ENCODE results near the gene NAA10. TPM values are rescaled to one million over a fixed set of nuclear protein-coding genes. Genes with fewer than 3 reads are reported as not detected.

The NAA10 gene
- total RNA-seq, 1 donor from 2014 or later, result 144 TPM

- DNase-seq (ENCODE audit: extremely low read depth, low read depth, low spot score), result no peak
These were observed 15.3 kb upstream of the NAA10 start for GRCh38 chrX:153950127-153950526.

DNA sequence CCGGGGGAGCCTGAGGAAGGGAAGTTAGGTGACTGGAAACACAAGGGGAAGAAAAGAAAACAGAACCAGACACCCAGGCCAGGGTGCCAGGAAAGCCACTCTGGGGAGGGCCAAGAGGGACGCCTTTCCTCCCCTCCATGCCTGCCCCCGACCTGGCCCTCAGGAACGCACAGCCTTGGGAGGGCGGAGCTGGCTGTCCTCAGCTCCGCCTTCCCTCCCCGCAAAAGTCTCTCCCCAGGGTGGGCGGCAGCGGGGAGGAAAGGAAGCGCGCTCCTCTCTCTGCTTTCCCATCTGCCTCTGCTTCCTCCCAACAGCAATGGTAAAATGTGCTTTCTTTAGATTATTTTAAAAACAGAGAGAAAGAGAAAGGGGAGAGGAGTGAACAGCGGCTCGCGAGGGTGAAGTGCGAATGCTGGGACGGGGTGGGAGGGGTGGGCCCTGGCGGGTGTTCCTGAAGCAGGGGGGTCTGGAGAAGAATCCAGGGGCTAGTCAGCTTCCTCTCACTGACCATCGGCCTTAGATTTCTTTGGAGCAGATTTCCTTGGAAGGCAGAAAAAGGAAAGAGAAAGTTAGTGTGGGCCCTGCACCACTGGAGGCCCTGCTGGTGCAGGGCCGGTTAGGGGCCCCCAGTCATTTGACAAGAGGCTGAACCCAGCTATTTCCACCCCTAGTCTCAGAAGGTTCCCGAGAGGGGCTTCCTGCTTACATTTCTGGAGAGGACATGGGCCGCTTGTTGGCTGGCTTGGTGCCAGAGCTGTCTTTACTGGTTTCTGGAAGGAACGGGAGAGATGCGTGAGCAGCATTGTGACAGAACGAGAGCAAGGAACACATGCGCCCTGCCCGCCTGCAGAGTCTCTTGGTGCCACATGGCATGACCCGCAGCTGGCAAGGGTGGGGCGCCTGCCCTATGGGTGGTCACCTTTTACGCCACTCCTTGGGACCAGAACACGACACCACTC is 14.3 kb upstream of the NAA10 start:
- DNase-seq (ENCODE audit: extremely low read depth, low read depth, low spot score), result no peak

DNA sequence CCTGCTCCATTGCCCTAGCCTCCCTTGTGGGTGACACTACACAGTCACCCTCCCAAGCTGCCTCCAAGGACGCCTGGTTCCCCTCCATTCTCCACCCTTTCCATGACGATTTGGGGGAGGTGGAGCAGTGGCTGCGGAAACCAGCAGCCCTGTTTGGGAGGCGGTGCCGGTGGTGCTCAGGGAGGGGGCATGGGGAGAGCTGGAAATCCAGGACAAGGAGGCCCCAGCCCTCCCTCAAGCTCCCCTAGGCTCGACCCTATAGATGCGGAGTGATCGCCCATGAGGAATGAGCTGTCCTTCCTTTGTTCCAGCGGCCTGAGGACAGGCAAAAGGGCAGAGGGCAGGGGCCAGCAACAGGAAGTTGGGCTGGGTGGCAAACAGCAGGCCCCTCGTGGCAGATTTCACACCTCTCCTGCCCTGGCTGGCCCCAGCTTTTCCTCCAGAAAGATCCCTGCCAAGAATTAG is 13.2 kb upstream of the NAA10 start:
- DNase-seq (ENCODE audit: extremely low read depth, low read depth, low spot score), result no peak

GRCh38 chrX:153947009-153947769 is 12.4 kb upstream of the NAA10 start:
- no peak for DNase-seq (ENCODE audit: extremely low read depth, low read depth, low spot score)

DNA sequence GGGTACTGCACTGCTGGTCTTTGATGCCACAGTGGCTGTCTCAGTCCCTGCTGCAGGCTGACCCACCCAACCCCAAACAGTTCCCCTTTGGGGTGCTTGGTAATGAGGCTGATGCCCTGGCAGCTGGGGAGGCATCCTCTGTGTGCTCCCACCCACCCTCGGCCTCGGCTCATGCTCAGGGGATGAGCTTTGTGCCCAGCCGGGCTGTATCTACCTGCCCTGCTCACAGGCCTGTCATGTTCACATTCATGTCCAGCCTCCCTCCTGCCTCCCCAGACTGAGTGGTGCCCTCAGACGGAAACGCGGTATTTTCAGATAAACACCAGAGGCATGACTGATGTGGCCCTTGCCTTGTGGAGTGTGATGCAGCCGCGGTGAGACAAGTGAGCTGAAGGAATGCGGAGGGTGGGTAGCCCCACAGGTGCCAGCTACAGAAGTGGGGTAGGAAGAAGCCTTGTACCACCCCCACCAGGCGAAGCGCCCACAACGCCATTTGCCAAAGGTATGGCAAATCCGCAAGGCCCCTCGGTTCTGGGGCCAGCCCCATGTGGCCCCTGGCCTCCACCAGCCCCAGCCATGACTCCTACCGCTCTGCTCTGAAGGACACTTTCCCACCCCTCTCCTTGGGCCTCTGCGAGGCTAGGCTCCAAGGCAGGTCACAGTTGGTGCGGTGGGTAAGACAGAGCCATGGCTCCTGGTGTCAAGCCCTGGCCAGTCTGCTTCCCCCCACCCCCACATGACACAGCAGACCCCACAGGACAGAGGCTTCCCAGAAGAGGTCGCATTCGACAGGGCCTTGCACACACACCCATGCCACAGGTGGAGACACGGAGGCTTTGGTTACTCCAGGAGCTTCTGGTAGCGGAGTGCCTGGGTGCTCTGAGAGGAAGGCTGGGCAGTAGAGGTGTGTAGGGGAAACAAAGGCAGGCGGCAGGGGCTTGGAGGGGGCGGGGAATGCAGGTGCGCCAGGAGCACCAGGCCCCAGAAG is 11.4 kb upstream of the NAA10 start:
- no peak for DNase-seq (ENCODE audit: extremely low read depth, low read depth, low spot score)

- no peak for DNase-seq (ENCODE audit: extremely low read depth, low read depth, low spot score)
These were observed 9.9 kb upstream of the NAA10 start for GRCh38 chrX:153944800-153945150.

DNA sequence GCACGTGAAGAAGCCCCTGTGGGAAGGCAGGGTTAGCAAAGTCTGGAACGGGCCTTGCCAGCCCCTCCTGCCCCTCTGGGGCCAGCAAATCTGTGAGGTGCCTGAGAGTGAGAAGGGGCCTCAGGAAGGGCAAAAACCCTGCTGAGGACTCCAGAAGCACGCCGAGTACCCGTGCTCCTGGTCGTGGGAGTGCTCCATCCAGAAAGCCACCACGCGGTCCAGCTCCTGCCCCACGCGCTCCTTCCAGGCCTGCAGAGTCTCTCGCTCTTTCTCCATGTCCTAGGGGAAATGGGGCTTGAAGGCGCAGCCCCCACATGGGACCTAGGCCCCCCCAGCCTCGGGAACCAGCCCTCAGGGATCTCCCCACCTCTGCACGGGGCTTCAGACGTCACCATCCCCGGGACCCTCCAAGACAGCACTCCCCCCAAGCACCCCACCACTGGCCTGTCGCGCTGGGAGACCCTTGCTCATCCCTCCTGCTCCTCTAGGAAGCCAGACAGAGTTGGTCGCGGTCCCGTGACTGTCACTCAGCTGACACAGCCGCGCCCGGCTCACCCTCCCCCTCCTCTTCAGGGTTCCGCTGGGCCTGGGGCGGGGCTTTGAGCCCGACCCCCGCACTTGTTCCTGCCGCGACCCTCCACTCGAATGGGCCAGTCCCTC is 9.4 kb upstream of the NAA10 start, which contains the start of gene RENBP:
Gene RENBP, minus strand, starts transcription at position 504 of the 660 bp plus-strand sequence. Its CDS starts 33 bp downstream, at position 471.
- DNase-seq (ENCODE audit: extremely low read depth, low read depth, low spot score), result no peak

DNA sequence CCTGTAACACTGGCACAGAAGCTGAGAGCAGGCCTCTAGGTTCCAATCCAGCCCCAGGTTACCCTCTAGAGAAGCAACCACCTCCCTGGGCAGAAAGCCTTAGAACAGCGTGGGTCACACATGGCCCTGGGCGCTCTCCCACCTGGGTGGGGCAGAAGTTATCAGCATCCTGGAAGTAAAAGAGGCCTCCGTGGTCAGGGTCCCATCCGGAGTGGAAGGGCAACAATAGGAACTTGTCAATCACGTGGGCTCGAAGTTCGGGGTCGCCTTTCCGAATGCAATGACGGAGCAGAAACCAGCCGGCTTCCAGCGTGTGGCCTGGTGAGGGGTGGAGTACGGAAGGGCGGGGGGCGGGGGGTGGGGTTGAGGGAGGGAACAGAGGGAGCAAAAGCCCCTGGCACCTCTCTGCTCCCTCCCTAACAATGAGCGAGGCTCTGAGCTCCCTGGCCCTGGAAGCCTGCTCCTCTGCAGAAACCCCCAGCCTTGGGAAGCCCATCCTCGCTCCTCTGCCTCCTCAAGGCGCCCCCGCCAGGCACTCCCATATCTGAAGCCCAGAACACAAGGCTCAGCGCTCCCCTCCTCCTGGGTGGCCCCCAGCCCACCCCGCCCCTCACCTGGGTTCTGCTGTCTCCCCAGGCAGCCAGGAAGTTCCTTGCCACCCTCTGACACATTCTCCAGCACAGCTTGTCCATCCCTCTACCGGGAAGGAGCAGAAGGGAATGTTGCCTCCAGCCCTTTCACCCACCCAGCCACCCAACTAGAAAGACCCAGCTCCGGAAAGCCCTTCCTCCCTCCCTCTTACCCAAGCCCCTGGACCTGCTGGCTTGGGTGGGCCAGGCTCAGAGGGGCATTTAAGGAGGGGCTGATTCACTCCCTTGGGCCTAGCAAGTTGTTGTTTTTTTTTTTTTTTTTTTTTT is 6.8 kb upstream of the NAA10 start:
- no peak for DNase-seq (ENCODE audit: extremely low read depth, low read depth, low spot score)

DNA sequence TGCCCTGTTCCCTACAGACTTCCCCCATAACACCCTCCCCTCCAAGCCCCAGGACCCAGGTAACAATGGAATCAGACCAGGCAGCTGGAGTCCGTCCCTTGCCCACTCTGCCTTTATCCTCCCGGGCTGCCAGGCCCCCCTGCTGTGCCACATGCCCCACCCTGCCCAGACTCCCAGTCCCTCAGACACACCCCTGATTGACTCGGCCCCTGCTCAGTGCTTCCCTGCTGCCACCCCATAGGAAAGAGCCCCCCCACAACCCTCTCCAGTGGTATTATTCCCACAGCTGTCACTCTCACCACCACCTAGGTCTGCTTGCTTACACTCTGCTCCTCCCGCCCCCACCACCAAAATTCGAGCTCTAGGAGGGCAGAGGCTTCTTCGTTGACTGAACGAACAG is 4.7 kb upstream of the NAA10 start:
- DNase-seq (ENCODE audit: extremely low read depth, low read depth, low spot score), result no peak

DNA sequence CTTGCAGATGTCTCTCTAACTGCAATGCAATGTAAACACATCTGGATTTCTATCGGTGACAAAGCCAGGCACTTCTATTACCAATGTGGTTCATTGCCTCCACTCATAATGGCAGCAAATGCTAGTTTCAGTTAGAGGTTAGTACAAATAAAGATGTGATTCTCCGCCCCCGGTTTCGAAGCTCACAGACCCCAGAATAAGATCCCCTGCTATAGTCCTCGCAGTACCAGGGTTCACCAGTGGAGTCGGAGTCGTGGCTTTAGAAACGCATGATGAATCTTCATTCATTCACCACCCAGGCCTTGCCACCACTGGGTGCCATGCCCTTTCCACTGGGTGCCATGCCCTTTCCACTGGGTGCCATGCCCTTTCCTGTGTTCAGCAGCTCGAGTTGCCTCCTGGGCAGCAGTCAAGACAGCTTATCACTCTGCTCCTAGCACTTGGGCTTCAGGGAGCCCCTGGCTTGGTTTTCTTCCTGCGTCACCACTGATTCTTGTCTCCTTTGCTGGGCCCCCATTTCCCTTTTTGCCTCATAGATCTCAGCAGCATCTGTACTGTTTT is 3.5 kb upstream of the NAA10 start:
- DNase-seq (ENCODE audit: extremely low read depth, low read depth, low spot score), result no peak

DNA sequence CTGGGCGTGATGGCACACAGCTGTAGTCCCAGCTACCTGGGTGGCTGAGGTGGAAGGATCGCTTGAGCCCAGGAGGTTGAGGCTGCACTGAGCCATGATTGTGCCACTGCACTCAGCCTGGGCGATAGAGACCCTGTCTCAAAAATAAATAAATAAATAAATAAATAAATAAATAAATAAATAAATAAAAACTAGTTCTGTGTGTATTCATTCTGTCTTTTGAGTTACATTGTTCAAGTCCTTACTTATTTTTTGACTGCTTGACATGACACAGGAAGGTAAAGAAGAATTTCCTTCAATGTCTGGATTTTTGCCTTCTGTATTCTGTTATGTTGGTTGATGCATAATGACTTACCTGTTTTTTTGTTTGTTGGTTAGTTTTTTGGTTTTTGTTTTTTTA is 2.2 kb upstream of the NAA10 start:
- DNase-seq (ENCODE audit: extremely low read depth, low read depth, low spot score), result no peak

- no peak for DNase-seq (ENCODE audit: extremely low read depth, low read depth, low spot score)
These were observed 552 bp upstream of the NAA10 start for GRCh38 chrX:153935326-153935851.

DNA sequence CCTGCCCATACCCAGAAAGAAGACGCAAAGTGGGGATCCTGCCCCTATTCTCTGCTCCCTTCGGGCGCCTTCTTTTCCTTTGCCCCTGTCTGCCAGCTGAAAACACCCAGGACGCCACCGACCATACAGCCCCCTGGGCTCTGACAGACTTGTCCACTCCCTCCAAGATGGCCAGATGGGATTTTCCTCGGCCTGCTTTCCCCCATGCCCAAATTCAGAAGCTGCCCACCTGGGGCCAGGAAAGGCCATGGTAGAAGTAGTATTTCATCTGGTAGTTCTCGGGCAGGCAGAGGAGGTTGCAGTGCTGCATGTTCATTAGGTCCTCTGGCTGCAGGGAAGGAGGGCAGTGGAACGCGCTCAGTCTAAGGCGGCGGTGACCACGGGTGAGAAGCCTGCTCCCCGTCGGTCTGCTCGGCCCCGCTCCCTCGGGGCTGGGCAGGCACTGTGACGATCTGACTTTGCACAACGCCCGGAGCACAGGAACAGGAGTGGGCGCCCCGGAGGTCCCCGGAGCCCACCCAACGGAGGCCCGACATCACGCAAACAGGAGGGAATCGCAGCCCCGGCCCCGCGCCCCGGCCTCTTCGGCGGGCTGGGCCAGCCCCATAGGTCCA is 582 bp downstream of the NAA10 start:
- no peak for DNase-seq (ENCODE audit: extremely low read depth, low read depth, low spot score)

DNA sequence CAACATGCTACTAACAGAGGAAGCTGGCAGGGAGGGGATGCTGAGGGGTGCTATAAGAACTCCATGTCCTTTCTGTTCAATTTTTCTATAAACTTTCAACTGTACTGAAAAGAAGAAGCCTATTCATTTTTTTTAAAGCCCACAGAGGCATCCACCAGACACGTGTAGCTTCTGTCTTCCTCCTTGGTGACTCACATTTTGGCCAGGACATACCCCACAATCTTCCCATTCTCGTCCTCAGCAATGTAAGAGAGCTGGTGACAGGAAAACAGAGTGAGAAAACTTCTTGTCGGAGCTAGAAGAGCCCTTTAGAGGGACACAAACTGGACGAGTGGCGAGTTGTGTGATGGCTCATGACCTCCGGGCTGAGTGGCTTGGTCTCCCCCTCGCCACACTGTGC is 1.1 kb downstream of the NAA10 start:
- no peak for DNase-seq (ENCODE audit: extremely low read depth, low read depth, low spot score)

- DNase-seq (ENCODE audit: extremely low read depth, low read depth, low spot score), result no peak
These were observed 2.5 kb downstream of the NAA10 start for GRCh38 chrX:153932220-153932915.

- DNase-seq (ENCODE audit: extremely low read depth, low read depth, low spot score), result no peak
These were observed 3.1 kb downstream of the NAA10 start for GRCh38 chrX:153931748-153932147.

DNA sequence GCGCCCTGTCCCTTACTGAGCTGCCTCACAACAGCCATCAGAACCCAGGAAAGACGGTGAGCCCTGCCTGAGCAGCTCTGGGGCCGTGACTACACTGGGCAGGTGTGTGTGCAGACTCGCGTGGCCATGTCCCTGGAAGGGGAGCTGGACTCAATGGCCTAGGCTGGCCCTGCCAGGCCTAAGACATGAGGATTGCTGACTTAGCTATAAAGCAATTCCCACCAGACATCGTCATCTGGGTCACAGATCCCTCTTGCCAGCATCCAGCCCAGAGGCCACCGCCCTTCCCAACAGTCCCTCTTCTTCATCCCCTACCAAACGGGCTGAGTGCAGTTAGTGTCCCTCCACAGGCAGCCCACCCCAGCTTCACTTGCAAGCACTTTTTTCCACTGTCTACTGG is 3.7 kb downstream of the NAA10 start:
- DNase-seq (ENCODE audit: extremely low read depth, low read depth, low spot score), result no peak
